Thymus (tissue), 11 donors: Measurements from ENCODE around the gene CARD14. TPM values are rescaled to one million over a fixed set of nuclear protein-coding genes. Genes with fewer than 3 reads are reported as not detected.

Experiments used
- DNase-seq, 9 donors: peaks; one replicate each; pipeline ENCODE4 v3.0.0-alpha.2; 2013; ENCODE audit warnings: low spot score in 9 of 9, low read depth in 6 of 9, missing footprints in 1 of 9
- H3K27ac ChIP-seq, 2 donors: one replicate each; pipeline ENCODE4 v1.5.1; 2013; ENCODE audit warnings: control low read depth in 1 of 2, low read depth in 1 of 2, low read length in 1 of 2, mild to moderate bottlenecking in 1 of 2, moderate library complexity in 1 of 2
- H3K27me3 ChIP-seq, 2 donors: one replicate each; pipeline ENCODE4 v1.5.1; 2013; ENCODE audit warnings: low read length in 1 of 2; ENCODE audit not compliant: control insufficient read depth in 2 of 2, insufficient read depth in 1 of 2
- H3K36me3 ChIP-seq, 2 donors: one replicate each; pipeline ENCODE4 v1.5.1; 2013; ENCODE audit warnings: low read length in 1 of 2, mild to moderate bottlenecking in 1 of 2, moderate library complexity in 1 of 2; ENCODE audit not compliant: control insufficient read depth in 2 of 2, insufficient read depth in 2 of 2
- H3K4me1 ChIP-seq, 2 donors: one replicate each; pipeline ENCODE4 v1.5.1; 2013; ENCODE audit warnings: low read length in 2 of 2; ENCODE audit not compliant: control insufficient read depth in 2 of 2, insufficient read depth in 2 of 2
- H3K4me3 ChIP-seq, 2 donors: one replicate each; pipeline ENCODE4 v1.5.1; 2013; ENCODE audit warnings: low read length in 2 of 2, control low read depth in 1 of 2, mild to moderate bottlenecking in 1 of 2
- H3K9me3 ChIP-seq, 2 donors: one replicate each; pipeline ENCODE4 v1.5.1; 2013; ENCODE audit warnings: low read length in 1 of 2, mild to moderate bottlenecking in 1 of 2; ENCODE audit not compliant: control insufficient read depth in 2 of 2, insufficient read depth in 1 of 2
- WGBS: extraction: QIAGEN DNeasy Blood & Tissue Kit; methylation state at CpG from one replicate; pipeline ENCODE4 v1.1.7; 2013; 5-methylcytosine and 5-hydroxymethylcytosine counted together
- polyA plus RNA-seq: library from polyadenylated mRNA; stranded (reverse); fragments of 200-250 nt; gene quantifications from one replicate; pipeline ENCODE4 v1.2.3, GENCODE V29; 2013
- total RNA-seq: library from RNA; stranded (reverse); fragments of 120-200 nt; gene quantifications from one replicate; pipeline ENCODE4 v1.2.4, GENCODE V29; 2013
- donor health status: healthy.

Gene CARD14
- total and polyA plus RNA-seq, 2 donors: 0.38 to 1.7 TPM

GRCh38 chr17:80160536-80160935, 9.3 kb upstream of the CARD14 start:
- DNase-seq: no peak
- no peak overlapping the region for H3K4me3 ChIP-seq
- H3K9me3 ChIP-seq: peaks cover 0 to 3% of the 10 kb centered on the region in 2 donors
- no peaks in the 10 kb centered on the region for H3K36me3 ChIP-seq
- WGBS: 32% methylated on average over 3 of the region's 3 CpGs
- H3K27ac ChIP-seq: no peak overlapping the region
- H3K4me1 ChIP-seq: peaks cover 0 to 6% of the 10 kb centered on the region in 2 donors
- H3K27me3 ChIP-seq: peaks cover 0 to 3% of the 10 kb centered on the region in 2 donors

- no peaks in the 10 kb centered on the region for H3K36me3 ChIP-seq
- H3K4me3 ChIP-seq: no peak overlapping the region
- DNase-seq: no peak
- H3K9me3 ChIP-seq: no peaks in the 10 kb centered on the region
- peaks cover 0 to 6% of the 10 kb centered on the region in 2 donors for H3K4me1 ChIP-seq
- H3K27me3 ChIP-seq: peaks cover 0 to 3% of the 10 kb centered on the region in 2 donors
- WGBS: 89% methylated on average over 4 of the region's 4 CpGs
- H3K27ac ChIP-seq: no peak overlapping the region
These were observed 6.5 kb upstream of the CARD14 start for GRCh38 chr17:80163336-80163735.

- 87% methylated on average over 11 of the region's 11 CpGs for WGBS
- Histone ChIP-seq H3K27me3 (peaks cover 0 to 3% of the 10 kb centered on the region in 2 donors), H3K36me3 (no peaks in the 10 kb centered on the region), H3K27ac (no peak overlapping the region), H3K9me3 (no peaks in the 10 kb centered on the region), H3K4me3 (no peak overlapping the region), H3K4me1 (peaks cover 0 to 6% of the 10 kb centered on the region in 2 donors)
- no peak for DNase-seq
These were observed 5.6 kb upstream of the CARD14 start for GRCh38 chr17:80164185-80164584.

DNA sequence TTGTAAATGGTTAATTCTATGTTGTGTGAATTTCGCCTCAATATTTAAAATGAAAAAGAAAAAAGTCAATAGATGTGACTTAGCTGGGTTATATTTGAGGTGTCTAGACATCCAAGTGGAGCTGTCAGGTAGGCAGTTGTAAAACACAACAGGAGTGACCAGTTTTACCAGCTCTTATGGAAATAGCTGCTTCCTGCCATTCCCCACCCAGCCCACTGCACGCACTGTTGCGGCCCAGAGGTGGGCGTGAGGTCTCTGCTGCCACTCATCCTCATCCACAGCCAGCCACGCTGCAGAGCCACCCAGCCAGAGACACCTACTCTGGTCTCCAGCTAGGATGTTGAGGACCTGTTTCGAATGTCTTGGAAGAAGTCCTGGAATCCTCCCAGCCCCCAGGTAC, 3.4 kb upstream of the CARD14 start:
- Histone ChIP-seq H3K27me3 (peaks cover 0 to 3% of the 10 kb centered on the region in 2 donors), H3K9me3 (no peaks in the 10 kb centered on the region), H3K4me3 (no peak overlapping the region), H3K4me1 (no peaks in the 10 kb centered on the region), H3K27ac (no peak overlapping the region), H3K36me3 (no peaks in the 10 kb centered on the region)
- no peak for DNase-seq
- WGBS: 96% methylated on average over 6 of the region's 6 CpGs

DNA sequence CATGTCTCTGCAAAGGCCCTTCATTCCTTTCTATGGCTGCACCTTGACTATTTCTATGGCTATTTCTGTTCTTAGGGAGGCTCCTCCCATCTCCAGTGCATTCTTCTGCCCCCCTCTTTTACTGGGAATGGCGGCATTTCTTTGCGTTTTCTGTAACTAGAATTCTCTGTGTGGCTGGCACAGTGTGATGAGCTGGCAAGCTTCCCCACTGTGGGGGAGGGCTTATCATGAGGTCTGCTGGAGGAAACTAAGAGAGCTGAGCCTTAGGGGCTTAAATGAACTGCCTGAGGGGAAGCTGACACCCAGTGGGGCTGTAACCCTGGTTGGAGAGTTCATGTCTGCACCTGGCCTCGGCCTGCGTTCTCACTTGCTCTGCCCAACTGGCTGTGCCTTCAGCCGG, 1.5 kb upstream of the CARD14 start:
- Histone ChIP-seq H3K27me3 (peaks cover 0 to 7% of the 10 kb centered on the region in 2 donors), H3K36me3 (no peaks in the 10 kb centered on the region), H3K9me3 (no peaks in the 10 kb centered on the region), H3K4me1 (no peaks in the 10 kb centered on the region), H3K27ac (no peak overlapping the region), H3K4me3 (no peak overlapping the region)
- 93% methylated on average over 5 of the region's 5 CpGs for WGBS
- no peak for DNase-seq

- WGBS: 98% methylated on average over 5 of the region's 5 CpGs
- no peak overlapping the region for H3K27ac ChIP-seq
- H3K36me3 ChIP-seq: no peaks in the 10 kb centered on the region
- no peaks in the 10 kb centered on the region for H3K4me1 ChIP-seq
- peaks cover 0 to 7% of the 10 kb centered on the region in 2 donors for H3K27me3 ChIP-seq
- no peak for DNase-seq
- H3K9me3 ChIP-seq: no peaks in the 10 kb centered on the region
- no peak overlapping the region for H3K4me3 ChIP-seq
These were observed 723 bp upstream of the CARD14 start for GRCh38 chr17:80169107-80169506.

GRCh38 chr17:80171681-80172080, 1.9 kb downstream of the CARD14 start:
- Histone ChIP-seq H3K4me1 (no peaks in the 10 kb centered on the region), H3K27ac (no peak overlapping the region), H3K27me3 (peaks cover 0 to 10% of the 10 kb centered on the region in 2 donors), H3K36me3 (no peaks in the 10 kb centered on the region), H3K9me3 (no peaks in the 10 kb centered on the region), H3K4me3 (no peak overlapping the region)
- WGBS: 95% methylated on average over 7 of the region's 7 CpGs
- no peak for DNase-seq

DNA sequence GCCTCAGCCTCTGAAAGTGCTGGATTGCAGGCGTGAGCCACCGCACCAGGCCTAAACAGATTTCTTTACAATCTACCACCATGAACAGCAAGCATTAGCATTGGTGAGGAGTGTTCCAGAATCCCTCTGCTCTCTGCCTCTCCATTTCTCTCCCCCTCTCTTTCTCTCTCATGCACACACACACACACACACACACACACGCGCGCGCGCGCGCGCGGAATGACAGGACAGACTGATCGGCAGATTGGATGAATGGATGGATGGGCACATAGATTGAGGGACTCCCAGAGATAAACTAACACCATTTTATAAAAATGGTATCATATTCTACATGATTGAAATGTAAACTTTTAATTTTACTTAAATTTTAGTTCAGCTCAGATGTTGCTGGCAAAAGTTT, 3.3 kb downstream of the CARD14 start:
- peaks cover 0 to 13% of the 10 kb centered on the region in 2 donors for H3K27me3 ChIP-seq
- no peaks in the 10 kb centered on the region for H3K9me3 ChIP-seq
- H3K4me3 ChIP-seq: no peak overlapping the region
- WGBS: 78% methylated on average over 12 of the region's 12 CpGs
- DNase-seq: no peak
- no peaks in the 10 kb centered on the region for H3K4me1 ChIP-seq
- H3K27ac ChIP-seq: no peak overlapping the region
- no peaks in the 10 kb centered on the region for H3K36me3 ChIP-seq

- 97% methylated on average over 6 of the region's 6 CpGs for WGBS
- no peak overlapping the region for H3K4me3 ChIP-seq
- H3K27me3 ChIP-seq: peaks cover 0 to 16% of the 10 kb centered on the region in 2 donors
- no peaks in the 10 kb centered on the region for H3K9me3 ChIP-seq
- no peaks in the 10 kb centered on the region for H3K36me3 ChIP-seq
- DNase-seq: no peak
- H3K4me1 ChIP-seq: no peaks in the 10 kb centered on the region
- no peak overlapping the region for H3K27ac ChIP-seq
These were observed 4.1 kb downstream of the CARD14 start for GRCh38 chr17:80173916-80174315.

- DNase-seq: no peak
- H3K27me3 ChIP-seq: peaks cover 0 to 16% of the 10 kb centered on the region in 2 donors
- no peak overlapping the region for H3K27ac ChIP-seq
- no peaks in the 10 kb centered on the region for H3K4me1 ChIP-seq
- no peaks in the 10 kb centered on the region for H3K36me3 ChIP-seq
- H3K9me3 ChIP-seq: no peaks in the 10 kb centered on the region
- WGBS: 96% methylated on average over 11 of the region's 11 CpGs
- no peak overlapping the region for H3K4me3 ChIP-seq
These were observed 6.9 kb downstream of the CARD14 start for GRCh38 chr17:80176757-80177156.
